HepG2 (cell line): ENCODE measurements around the gene STS. TPM values are rescaled to one million over a fixed set of nuclear protein-coding genes. Genes with fewer than 3 reads are reported as not detected.

Experiments used
- ATAC-seq: fragments of 200-7000 bp; cut with Tn5 transposase; 3 replicates; pipeline ENCODE4 v1.9.1; 2020; ENCODE audit warnings: mild to moderate bottlenecking, moderate library complexity
- BruUV-seq: library from RNA; stranded (reverse); fragments of 400-500 nt; replicated peaks from 2 replicates; lab custom pipeline; 2021; lab: Mats Ljungman, UMichigan
- CTCF ChIA-PET: fragments of 300-600 bp; formaldehyde crosslinking; extraction: SDS; loops from one replicate; lab custom pipeline; 2021; ENCODE audit warnings: low total read pairs, inconsistent platforms, low intra/inter-chr PET ratio; lab: Yijun Ruan, JAX
- POLR2A ChIA-PET: fragments of 350-600 bp; sonication (Branson Sonifier 250); formaldehyde crosslinking; loops from one replicate; lab custom pipeline; 2020; ENCODE audit warnings: antibody characterized with exemption, inconsistent platforms; lab: Yijun Ruan, JAX
- DNase-seq: peaks from one replicate; pipeline ENCODE4 v3.0.0-alpha.2; 2015; ENCODE audit warnings: low spot score
- FAIRE-seq: peaks from 3 replicates; lab custom pipeline; 2011; peaks lifted over from hg19 to GRCh38; lab: Jason Lieb, UNC
- H2AFZ ChIP-seq: one replicate; pipeline ENCODE4 v1.6.1; 2011; ENCODE audit warnings: low read length, inconsistent platforms
- H3K27ac ChIP-seq: fragments of 300-600 bp; 3 replicates; pipeline ENCODE4 v1.8.0; 2011; ENCODE audit warnings: mixed run types, mild to moderate bottlenecking, mixed read lengths, low read length, inconsistent platforms; ENCODE audit not compliant: insufficient read depth; ENCODE audit errors: extremely low read length
- H3K27me3 ChIP-seq, 2 experiments: fragments of 200-600 bp in 1 of 2; 2 replicates in 1 of 2; 3 replicates in 1 of 2; pipeline versions ENCODE4 v1.6.0 to v1.8.0; 2011; ENCODE audit warnings: low read length in 2 of 2, mild to moderate bottlenecking in 2 of 2, moderate library complexity in 2 of 2, inconsistent platforms in 1 of 2; ENCODE audit not compliant: insufficient read depth in 2 of 2, control insufficient read depth in 1 of 2
- H3K36me3 ChIP-seq, 2 experiments: fragments of 200-600 bp in 1 of 2; replicated peaks in 1 of 2; 2 replicates in 1 of 2; 3 replicates in 1 of 2; pipeline versions ENCODE4 v1.5.1 to v1.8.0; 2011; ENCODE audit warnings: low read length in 2 of 2, inconsistent platforms in 1 of 2; ENCODE audit not compliant: insufficient read depth in 2 of 2, control insufficient read depth in 1 of 2
- H3K4me1 ChIP-seq: 2 replicates; pipeline ENCODE4 v1.5.1; 2012; ENCODE audit warnings: low read length, inconsistent platforms; ENCODE audit not compliant: insufficient read depth
- H3K4me2 ChIP-seq: 2 replicates; pipeline ENCODE4 v1.6.0; 2011; ENCODE audit warnings: low read depth, low read length, inconsistent platforms
- H3K4me3 ChIP-seq, 3 experiments: fragments of 200-600 bp in 1 of 3; sonication (generic), shearing (Covaris generic) in 1 of 3; replicated peaks in 1 of 3; 2 replicates each; pipeline ENCODE4 v1.5.1; 2011 to 2016; ENCODE audit warnings: low read length in 3 of 3, inconsistent platforms in 2 of 3, low read depth in 2 of 3, mild to moderate bottlenecking in 2 of 3, control low read depth in 1 of 3, mixed read lengths in 1 of 3; ENCODE audit not compliant: insufficient read depth in 1 of 3
- H3K79me2 ChIP-seq: one replicate; pipeline ENCODE4 v1.6.1; 2011; ENCODE audit warnings: low read length, inconsistent platforms; ENCODE audit not compliant: insufficient read depth
- H3K9ac ChIP-seq: 2 replicates; pipeline ENCODE4 v1.6.0; 2011; ENCODE audit warnings: mild to moderate bottlenecking, low read depth, low read length, inconsistent platforms; ENCODE audit not compliant: insufficient read depth
- H3K9me3 ChIP-seq: 2 replicates; pipeline ENCODE4 v1.5.1; 2012; ENCODE audit warnings: mild to moderate bottlenecking, low read length
- H4K20me1 ChIP-seq: 2 replicates; pipeline ENCODE4 v1.6.0; 2011; ENCODE audit warnings: inconsistent platforms, mild to moderate bottlenecking, low read length, moderate library complexity; ENCODE audit not compliant: insufficient read depth
- CEBPB ChIP-seq: IDR thresholded peaks from 2 replicates; pipeline ENCODE4 v1.6.1; 2011; ENCODE audit warnings: low read depth, low read length, improper control_type of control experiment, borderline replicate concordance
- HDAC1 ChIP-seq: sonication (generic); formaldehyde crosslinking; IDR thresholded peaks from 2 replicates; pipeline ENCODE4 v1.5.1; 2020; ENCODE audit warnings: mild to moderate bottlenecking, missing genetic modification reagents
- MTF1 ChIP-seq: sonication (generic); formaldehyde crosslinking; IDR thresholded peaks from 2 replicates; pipeline ENCODE4 v1.5.0; 2020; ENCODE audit warnings: missing genetic modification reagents
- WGBS: methylation state at CpG from one replicate; pipeline ENCODE4 v1.1.6; 2017; ENCODE audit warnings: low lambda C conversion rate; 5-methylcytosine and 5-hydroxymethylcytosine counted together
- in situ Hi-C: cut with HindIII; loops from 2 replicates; pipeline ENCODE4 v1.10.0; 2017; ENCODE audit warnings: low pct_unique_long_range_greater_than_20kb; ENCODE audit not compliant: extremely low pct_ligation_motif_present
- intact Hi-C: fragments of 100-400 bp; cut with micrococcal nuclease; formaldehyde crosslinking; loops from one replicate; pipeline ENCODE4 v1.10.0; 2022; ENCODE audit not compliant: unreplicated experiment
- polyA plus RNA-seq, 8 experiments: library from polyadenylated mRNA; depleted of rRNA in 3 of 8; stranded (reverse) in 7 of 8; unstranded in 1 of 8; fragments of >200 nt; fragmentation: Illumina TruSeq in 4 of 8; extraction: Trizol in 4 of 8; gene quantifications; 2 replicates each; pipeline versions ENCODE4 v1.2.1 to v1.2.3, GENCODE V29; 2011 to 2016; ENCODE audit warnings: low read depth in 4 of 8, missing spikeins in 1 of 8, mixed read lengths in 1 of 8; ENCODE audit not compliant: insufficient read depth in 1 of 8
- total RNA-seq, 5 experiments: library from RNA; depleted of rRNA; stranded (reverse); fragments of >200 nt; fragmentation: Illumina TruSeq; extraction: Trizol; gene quantifications; 2 replicates each; pipeline ENCODE4 v1.2.3, GENCODE V29; 2016; ENCODE audit warnings: low read depth in 1 of 5
- TF ChIP-seq, protein P1 (sequence below): sonication (generic); formaldehyde crosslinking; IDR thresholded peaks from 2 replicates; pipeline ENCODE4 v1.4.0; 2020; ENCODE audit warnings: missing genetic modification reagents

STS gene
- total and polyA plus RNA-seq, 2 of the 13 experiments (the other 11 are each of a cell fraction or from before 2014, with no cell fraction given): 0.87 to 1.5 TPM

DNA sequence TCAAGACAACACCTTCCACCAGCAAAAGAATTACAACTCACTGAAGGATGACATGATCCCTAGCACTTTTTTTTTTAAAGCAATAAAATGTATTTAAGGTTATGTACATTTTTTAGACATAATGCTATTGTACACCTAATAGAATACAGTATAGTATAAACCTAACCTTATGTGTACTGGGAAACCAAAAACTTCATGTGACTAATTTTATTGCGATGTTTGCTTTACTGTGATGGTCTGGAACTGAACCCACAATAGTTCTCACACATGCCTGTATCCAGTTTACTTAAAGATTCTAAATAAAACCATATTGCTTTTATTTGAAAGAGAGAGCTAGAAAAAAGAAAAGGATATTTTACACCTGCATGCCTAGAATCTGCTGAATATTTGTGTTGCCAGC lies 4.4 kb upstream of the STS start:
- POLR2A ChIA-PET: no interaction called here
- BruUV-seq: no TSS peak

DNA sequence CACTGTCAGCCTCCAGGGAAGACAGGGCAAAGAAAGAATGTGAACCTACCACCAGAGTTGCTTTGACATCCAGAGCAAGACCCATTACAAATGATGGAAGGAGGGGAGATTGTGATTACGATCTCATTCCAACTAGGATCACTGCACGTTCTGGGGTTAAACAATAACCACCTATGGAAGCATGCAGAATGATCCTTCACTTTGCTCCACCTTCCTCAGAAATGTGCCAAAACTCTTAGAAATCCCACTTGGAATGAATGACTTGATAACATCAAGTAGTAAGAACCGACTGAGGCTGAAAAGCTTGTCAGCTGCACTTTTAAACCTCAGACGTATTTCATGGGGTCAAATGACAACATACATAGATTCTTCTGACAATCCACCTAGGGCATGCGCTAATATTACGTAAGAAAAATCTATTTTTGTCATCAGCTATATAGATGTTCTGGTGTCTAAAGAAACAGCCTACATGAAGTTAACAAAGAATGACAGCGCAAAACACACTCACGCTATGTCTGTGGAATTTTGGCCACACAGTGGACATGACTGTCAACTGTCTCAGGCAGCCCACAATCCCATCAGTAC lies 3.5 kb upstream of the STS start:
- no peak for FAIRE-seq
- ATAC-seq: no peak

More for the DNA sequence above, 4.4 kb upstream of the STS start:
- no peaks in the 10 kb centered on the region for H3K27me3 ChIP-seq
- in situ Hi-C loops: no loop called here
- H2AFZ ChIP-seq: no peak overlapping the region
- H3K9ac ChIP-seq: no peak overlapping the region
- no peak for DNase-seq
- H3K79me2 ChIP-seq: peaks cover 4% of the 10 kb centered on the region
- no peaks in the 10 kb centered on the region for H3K9me3 ChIP-seq
- no peak for FAIRE-seq
- H3K36me3 ChIP-seq: no peaks in the 10 kb centered on the region
- no peak overlapping the region for H3K4me2 ChIP-seq
- CTCF ChIA-PET: no interaction called here
- no peaks in the 10 kb centered on the region for H4K20me1 ChIP-seq
- no peak for ATAC-seq
- intact Hi-C loops: no loop called here
- TF ChIP-seq MTF1 (CRISPR knock-in tag): no peak
- H3K27ac ChIP-seq: no peak overlapping the region
- 100% methylated on average over 1 of the region's 1 CpG for WGBS
- H3K4me3 ChIP-seq: no peak overlapping the region
- peaks cover 19% of the 10 kb centered on the region for H3K4me1 ChIP-seq

More for the DNA sequence above, 3.5 kb upstream of the STS start:
- POLR2A ChIA-PET: no interaction called here
- DNase-seq: no peak
- intact Hi-C loops (no loop called here), in situ Hi-C loops (no loop called here)
- H3K27me3 ChIP-seq: no peaks in the 10 kb centered on the region; a peak in 1 of 5 replicates
- H3K4me3 ChIP-seq: no peak overlapping the region
- no TSS peak for BruUV-seq
- H4K20me1 ChIP-seq: no peaks in the 10 kb centered on the region
- no peaks in the 10 kb centered on the region for H3K36me3 ChIP-seq
- peaks cover 19% of the 10 kb centered on the region for H3K4me1 ChIP-seq
- no peak overlapping the region for H3K9ac ChIP-seq
- TF ChIP-seq, protein P1, sequence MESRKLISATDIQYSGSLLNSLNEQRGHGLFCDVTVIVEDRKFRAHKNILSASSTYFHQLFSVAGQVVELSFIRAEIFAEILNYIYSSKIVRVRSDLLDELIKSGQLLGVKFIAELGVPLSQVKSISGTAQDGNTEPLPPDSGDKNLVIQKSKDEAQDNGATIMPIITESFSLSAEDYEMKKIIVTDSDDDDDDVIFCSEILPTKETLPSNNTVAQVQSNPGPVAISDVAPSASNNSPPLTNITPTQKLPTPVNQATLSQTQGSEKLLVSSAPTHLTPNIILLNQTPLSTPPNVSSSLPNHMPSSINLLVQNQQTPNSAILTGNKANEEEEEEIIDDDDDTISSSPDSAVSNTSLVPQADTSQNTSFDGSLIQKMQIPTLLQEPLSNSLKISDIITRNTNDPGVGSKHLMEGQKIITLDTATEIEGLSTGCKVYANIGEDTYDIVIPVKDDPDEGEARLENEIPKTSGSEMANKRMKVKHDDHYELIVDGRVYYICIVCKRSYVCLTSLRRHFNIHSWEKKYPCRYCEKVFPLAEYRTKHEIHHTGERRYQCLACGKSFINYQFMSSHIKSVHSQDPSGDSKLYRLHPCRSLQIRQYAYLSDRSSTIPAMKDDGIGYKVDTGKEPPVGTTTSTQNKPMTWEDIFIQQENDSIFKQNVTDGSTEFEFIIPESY (CRISPR knock-in tag): peak; percentile 13; the same call in 1 of the 2 replicates
- no peak for TF ChIP-seq HDAC1
- TF ChIP-seq CEBPB: peak; percentile 18; the same call in 1 of the 2 replicates
- no peak overlapping the region for H3K27ac ChIP-seq
- H2AFZ ChIP-seq: no peak overlapping the region
- H3K9me3 ChIP-seq: no peaks in the 10 kb centered on the region
- H3K4me2 ChIP-seq: no peak overlapping the region
- CTCF ChIA-PET: no interaction called here
- 73% methylated on average over 7 of the region's 8 CpGs for WGBS
- H3K79me2 ChIP-seq: peaks cover 4% of the 10 kb centered on the region
